ENCODE results near the gene LDLRAD3. TPM values are rescaled to one million over a fixed set of nuclear protein-coding genes. Genes with fewer than 3 reads are reported as not detected.

LDLRAD3 gene
- polyA plus RNA-seq, 2 donors: 4.8 to 5.1 TPM

DNA sequence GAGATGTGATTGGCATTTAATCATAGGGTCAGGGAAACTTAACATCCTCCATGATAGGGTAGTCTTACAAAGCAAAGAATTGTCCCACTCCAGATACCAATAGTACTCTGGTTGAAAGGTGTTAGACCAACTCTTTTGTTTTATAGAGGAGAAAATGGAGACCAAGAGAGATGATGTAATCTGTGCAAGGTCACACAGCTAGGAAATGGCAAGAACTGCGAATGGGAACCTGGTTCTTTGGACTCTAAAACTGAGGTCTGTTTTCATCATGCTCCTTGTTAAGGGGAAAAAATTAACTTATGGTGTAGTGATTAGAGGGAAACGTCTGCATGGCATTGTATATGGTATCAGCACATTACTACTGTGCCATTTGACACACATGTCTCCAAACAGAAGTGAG is 174.2 kb downstream of the LDLRAD3 start:
- Histone ChIP-seq H3K9me3 (ENCODE audit: control insufficient read depth in 2 of 2, insufficient read depth in 1 of 2, low read depth in 1 of 2, low read length in 1 of 2) (no peaks in the 10 kb centered on the region), H3K27me3 (ENCODE audit: control insufficient read depth in 1 of 2, insufficient read depth in 2 of 2, low read length in 2 of 2) (no peaks in the 10 kb centered on the region), H3K4me1 (ENCODE audit: control insufficient read depth in 2 of 2, insufficient read depth in 2 of 2, low read length in 1 of 2) (no peaks in the 10 kb centered on the region), H3K4me3 (ENCODE audit: low read depth in 1 of 2, low read length in 2 of 2) (no peak overlapping the region), H3K27ac (ENCODE audit: low read depth in 2 of 2, low read length in 1 of 2) (no peak overlapping the region), H3K36me3 (ENCODE audit: control insufficient read depth in 2 of 2, insufficient read depth in 2 of 2, low read length in 1 of 2) (peaks cover 0 to 3% of the 10 kb centered on the region in 2 donors)
- WGBS, 2 donors: 78 to 84% methylated on average over 2 of the region's 2 CpGs

DNA sequence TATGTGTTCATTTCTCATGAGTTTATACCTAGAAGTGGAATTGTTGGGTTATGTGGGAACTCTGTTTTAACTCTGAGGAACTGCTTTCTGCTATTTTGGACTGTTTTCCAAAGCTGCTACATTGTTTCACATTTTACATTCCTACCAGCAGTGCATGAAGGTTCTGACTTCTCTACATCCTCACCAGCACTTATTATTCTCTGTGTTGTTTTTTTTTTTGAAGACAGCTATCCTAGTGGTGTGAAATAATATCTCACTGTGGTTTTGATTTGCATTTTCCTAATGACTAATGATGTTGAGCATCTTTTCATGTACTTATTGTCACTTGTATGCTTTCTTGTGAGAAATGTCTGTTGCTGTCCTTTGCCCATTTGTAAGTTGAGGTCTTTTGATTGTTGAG is 175.4 kb downstream of the LDLRAD3 start:
- no peak overlapping the region for H3K27ac ChIP-seq (ENCODE audit: low read depth in 2 of 2, low read length in 1 of 2)
- H3K36me3 ChIP-seq (ENCODE audit: control insufficient read depth in 2 of 2, insufficient read depth in 2 of 2, low read length in 1 of 2): peaks cover 0 to 3% of the 10 kb centered on the region in 2 donors
- H3K27me3 ChIP-seq (ENCODE audit: control insufficient read depth in 1 of 2, insufficient read depth in 2 of 2, low read length in 2 of 2): no peaks in the 10 kb centered on the region
- H3K4me3 ChIP-seq (ENCODE audit: low read depth in 1 of 2, low read length in 2 of 2): no peak overlapping the region
- no peaks in the 10 kb centered on the region for H3K9me3 ChIP-seq (ENCODE audit: control insufficient read depth in 2 of 2, insufficient read depth in 1 of 2, low read depth in 1 of 2, low read length in 1 of 2)
- H3K4me1 ChIP-seq (ENCODE audit: control insufficient read depth in 2 of 2, insufficient read depth in 2 of 2, low read length in 1 of 2): peaks cover 0 to 3% of the 10 kb centered on the region in 2 donors

DNA sequence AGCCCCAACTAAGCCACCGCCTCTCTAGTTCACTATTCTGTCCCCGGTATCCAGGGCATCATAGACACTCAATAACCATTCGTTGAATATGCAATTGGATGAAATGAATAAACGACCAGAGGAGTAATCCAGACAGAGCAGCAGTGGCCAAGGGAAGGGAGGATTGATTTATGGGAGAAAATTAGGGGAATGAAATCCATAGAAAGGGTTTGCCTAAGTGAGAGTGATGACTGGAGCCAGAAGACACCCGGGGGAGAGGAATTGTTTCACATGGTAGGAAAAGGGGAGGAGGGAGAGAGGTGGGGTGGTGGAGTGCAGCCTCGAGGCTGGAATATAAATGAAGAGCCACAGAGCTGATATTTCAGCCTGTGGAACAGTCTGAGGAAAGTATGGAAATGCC is 177.2 kb downstream of the LDLRAD3 start:
- H3K4me1 ChIP-seq (ENCODE audit: control insufficient read depth in 2 of 2, insufficient read depth in 2 of 2, low read length in 1 of 2): peaks cover 3% of the 10 kb centered on the region in 2 donors
- H3K27me3 ChIP-seq (ENCODE audit: control insufficient read depth in 1 of 2, insufficient read depth in 2 of 2, low read length in 2 of 2): no peaks in the 10 kb centered on the region
- H3K4me3 ChIP-seq (ENCODE audit: low read depth in 1 of 2, low read length in 2 of 2): no peak overlapping the region
- no peak overlapping the region for H3K27ac ChIP-seq (ENCODE audit: low read depth in 2 of 2, low read length in 1 of 2)
- no peaks in the 10 kb centered on the region for H3K9me3 ChIP-seq (ENCODE audit: control insufficient read depth in 2 of 2, insufficient read depth in 1 of 2, low read depth in 1 of 2, low read length in 1 of 2)
- H3K36me3 ChIP-seq (ENCODE audit: control insufficient read depth in 2 of 2, insufficient read depth in 2 of 2, low read length in 1 of 2): no peaks in the 10 kb centered on the region
- 78 to 80% methylated on average over 6 of the region's 6 CpGs for WGBS, 2 donors

DNA sequence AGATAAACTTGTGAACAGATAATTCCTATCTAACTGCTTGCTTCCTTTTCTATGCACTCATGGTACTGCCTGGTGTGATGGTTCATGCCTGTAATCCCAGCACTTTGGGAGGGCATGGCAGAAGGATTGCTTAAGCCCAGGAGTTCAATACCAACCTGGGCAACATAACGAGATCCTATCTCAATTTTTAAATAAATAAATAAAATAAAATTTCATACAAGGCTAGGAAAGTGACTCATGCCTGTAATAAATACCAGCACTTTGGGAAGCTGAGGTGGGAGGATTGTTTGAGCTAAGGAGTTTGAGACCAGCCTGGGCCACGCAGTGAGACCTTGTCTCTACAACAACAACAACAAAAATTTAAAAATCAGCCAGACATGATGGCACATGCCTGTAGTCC is 178.8 kb downstream of the LDLRAD3 start:
- no peaks in the 10 kb centered on the region for H3K9me3 ChIP-seq (ENCODE audit: control insufficient read depth in 2 of 2, insufficient read depth in 1 of 2, low read depth in 1 of 2, low read length in 1 of 2)
- no peak overlapping the region for H3K27ac ChIP-seq (ENCODE audit: low read depth in 2 of 2, low read length in 1 of 2)
- no peaks in the 10 kb centered on the region for H3K27me3 ChIP-seq (ENCODE audit: control insufficient read depth in 1 of 2, insufficient read depth in 2 of 2, low read length in 2 of 2)
- peaks cover 3% of the 10 kb centered on the region in 2 donors for H3K4me1 ChIP-seq (ENCODE audit: control insufficient read depth in 2 of 2, insufficient read depth in 2 of 2, low read length in 1 of 2)
- no peaks in the 10 kb centered on the region for H3K36me3 ChIP-seq (ENCODE audit: control insufficient read depth in 2 of 2, insufficient read depth in 2 of 2, low read length in 1 of 2)
- H3K4me3 ChIP-seq (ENCODE audit: low read depth in 1 of 2, low read length in 2 of 2): no peak overlapping the region
- 71 to 72% methylated on average over 2 of the region's 2 CpGs for WGBS, 2 donors

DNA sequence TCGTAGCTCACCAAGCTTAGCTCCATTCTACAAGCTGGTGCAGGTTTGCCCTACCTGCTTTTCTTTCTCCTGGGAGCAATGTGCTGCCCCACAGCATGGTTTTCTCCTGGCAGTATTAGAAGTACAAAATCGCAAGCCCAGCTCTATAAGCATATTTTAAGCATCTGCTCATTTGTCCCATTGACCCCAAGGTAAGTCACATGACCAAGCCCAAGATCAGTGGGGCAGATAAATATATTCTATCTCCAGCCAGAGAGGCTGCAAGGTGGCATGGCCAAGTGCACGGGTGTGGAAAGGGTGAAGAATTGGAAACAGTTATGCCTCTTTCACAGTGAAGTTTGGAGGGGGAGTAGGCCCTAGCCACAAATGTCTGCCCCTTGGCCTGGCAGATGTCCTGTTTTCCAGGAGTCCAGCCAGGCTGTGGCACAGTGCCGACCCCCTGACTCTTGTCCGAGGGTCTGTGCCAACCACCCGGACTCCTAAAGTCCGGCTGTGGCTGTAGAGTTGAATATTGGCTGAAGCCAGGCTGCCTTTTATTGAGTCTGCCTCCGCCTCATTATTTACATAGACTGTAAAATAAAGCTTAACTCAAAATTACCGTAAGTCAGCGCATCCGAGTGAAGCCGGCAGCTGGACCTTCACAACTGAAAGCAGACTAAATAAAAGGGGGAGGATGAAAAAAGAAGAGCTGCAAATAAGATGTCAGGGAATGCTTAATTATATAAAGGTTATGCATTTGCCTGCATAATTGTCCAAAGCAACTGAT is 179.7 kb downstream of the LDLRAD3 start:
- Histone ChIP-seq H3K9me3 (ENCODE audit: control insufficient read depth in 2 of 2, insufficient read depth in 1 of 2, low read depth in 1 of 2, low read length in 1 of 2) (no peaks in the 10 kb centered on the region), H3K27me3 (ENCODE audit: control insufficient read depth in 1 of 2, insufficient read depth in 2 of 2, low read length in 2 of 2) (no peaks in the 10 kb centered on the region), H3K36me3 (ENCODE audit: control insufficient read depth in 2 of 2, insufficient read depth in 2 of 2, low read length in 1 of 2) (no peaks in the 10 kb centered on the region), H3K4me3 (ENCODE audit: low read depth in 1 of 2, low read length in 2 of 2) (no peak overlapping the region), H3K4me1 (ENCODE audit: control insufficient read depth in 2 of 2, insufficient read depth in 2 of 2, low read length in 1 of 2) (peaks cover 3% of the 10 kb centered on the region in 2 donors), H3K27ac (ENCODE audit: low read depth in 2 of 2, low read length in 1 of 2) (no peak overlapping the region)
- WGBS, 2 donors: 64 to 75% methylated on average over 12 of the region's 12 CpGs

DNA sequence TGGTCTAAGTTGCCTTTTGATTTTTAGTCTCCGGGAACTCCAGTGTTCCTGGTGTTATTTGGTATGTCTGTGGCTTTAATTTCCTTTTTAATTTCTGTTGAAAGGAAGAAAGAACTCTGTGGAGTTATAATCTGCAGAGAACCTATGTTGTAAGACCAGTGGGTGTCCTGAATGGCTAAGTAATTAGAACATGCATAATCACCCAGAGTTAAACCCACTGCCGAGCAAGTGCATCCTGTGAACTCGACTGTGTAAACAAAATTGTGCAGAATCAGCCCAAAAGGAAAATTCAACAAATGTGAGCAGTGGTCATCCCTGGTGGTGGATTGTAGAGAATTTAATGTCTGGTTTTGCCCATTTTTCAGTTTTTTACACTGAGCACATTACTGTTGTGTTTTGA is 182.8 kb downstream of the LDLRAD3 start:
- Histone ChIP-seq H3K27ac (ENCODE audit: low read depth in 2 of 2, low read length in 1 of 2) (no peak overlapping the region), H3K9me3 (ENCODE audit: control insufficient read depth in 2 of 2, insufficient read depth in 1 of 2, low read depth in 1 of 2, low read length in 1 of 2) (no peaks in the 10 kb centered on the region), H3K4me1 (ENCODE audit: control insufficient read depth in 2 of 2, insufficient read depth in 2 of 2, low read length in 1 of 2) (peaks cover 3% of the 10 kb centered on the region in 2 donors), H3K4me3 (ENCODE audit: low read depth in 1 of 2, low read length in 2 of 2) (no peak overlapping the region), H3K27me3 (ENCODE audit: control insufficient read depth in 1 of 2, insufficient read depth in 2 of 2, low read length in 2 of 2) (no peaks in the 10 kb centered on the region), H3K36me3 (ENCODE audit: control insufficient read depth in 2 of 2, insufficient read depth in 2 of 2, low read length in 1 of 2) (no peaks in the 10 kb centered on the region)
- 61 to 74% methylated on average over 3 of the region's 3 CpGs for WGBS, 2 donors

DNA sequence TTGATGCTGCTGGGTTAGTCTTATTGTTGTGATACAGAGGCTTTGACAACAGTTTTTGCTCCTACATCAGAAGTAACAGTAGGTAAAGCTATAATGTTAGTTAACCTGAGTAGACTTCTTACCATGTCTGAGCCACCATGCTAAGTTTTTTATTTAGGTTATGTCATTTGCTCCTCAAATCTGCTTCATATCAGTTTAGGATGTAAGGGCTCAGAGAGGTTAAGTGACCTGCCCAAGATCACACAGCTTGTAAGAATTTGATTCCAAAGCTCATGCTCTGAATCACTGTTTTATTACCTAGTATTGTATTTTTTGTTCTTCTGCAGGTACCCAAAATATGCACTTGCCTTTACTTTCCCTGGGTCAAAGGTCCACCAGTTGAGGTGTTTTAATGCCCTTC is 183.7 kb downstream of the LDLRAD3 start:
- no peak overlapping the region for H3K27ac ChIP-seq (ENCODE audit: low read depth in 2 of 2, low read length in 1 of 2)
- H3K36me3 ChIP-seq (ENCODE audit: control insufficient read depth in 2 of 2, insufficient read depth in 2 of 2, low read length in 1 of 2): no peaks in the 10 kb centered on the region
- no peaks in the 10 kb centered on the region for H3K9me3 ChIP-seq (ENCODE audit: control insufficient read depth in 2 of 2, insufficient read depth in 1 of 2, low read depth in 1 of 2, low read length in 1 of 2)
- peaks cover 3% of the 10 kb centered on the region in 2 donors for H3K4me1 ChIP-seq (ENCODE audit: control insufficient read depth in 2 of 2, insufficient read depth in 2 of 2, low read length in 1 of 2)
- H3K27me3 ChIP-seq (ENCODE audit: control insufficient read depth in 1 of 2, insufficient read depth in 2 of 2, low read length in 2 of 2): no peaks in the 10 kb centered on the region
- no peak overlapping the region for H3K4me3 ChIP-seq (ENCODE audit: low read depth in 1 of 2, low read length in 2 of 2)

DNA sequence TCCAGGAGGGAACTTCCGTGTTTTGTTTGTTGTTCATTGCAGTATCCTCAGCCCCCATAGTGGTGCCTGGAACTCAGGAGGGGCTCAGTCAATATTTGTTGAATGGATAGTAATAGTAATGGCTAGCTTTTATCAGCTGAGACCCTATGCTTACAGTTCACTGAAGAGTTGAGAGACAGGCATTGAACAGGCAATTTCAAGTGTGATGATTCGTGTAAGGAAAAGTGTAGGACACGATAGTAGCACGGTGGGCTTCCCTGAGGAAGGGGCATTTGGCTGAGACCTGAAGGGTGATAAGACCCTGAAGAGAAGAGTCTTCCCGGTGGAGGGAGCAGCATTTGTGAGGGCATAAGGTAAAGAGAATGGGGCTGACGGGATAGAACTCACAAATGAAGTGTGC is 186.1 kb downstream of the LDLRAD3 start:
- Histone ChIP-seq H3K4me3 (ENCODE audit: low read depth in 1 of 2, low read length in 2 of 2) (no peak overlapping the region), H3K4me1 (ENCODE audit: control insufficient read depth in 2 of 2, insufficient read depth in 2 of 2, low read length in 1 of 2) (peaks cover 0 to 3% of the 10 kb centered on the region in 2 donors), H3K27ac (ENCODE audit: low read depth in 2 of 2, low read length in 1 of 2) (no peak overlapping the region), H3K27me3 (ENCODE audit: control insufficient read depth in 1 of 2, insufficient read depth in 2 of 2, low read length in 2 of 2) (no peaks in the 10 kb centered on the region), H3K9me3 (ENCODE audit: control insufficient read depth in 2 of 2, insufficient read depth in 1 of 2, low read depth in 1 of 2, low read length in 1 of 2) (no peaks in the 10 kb centered on the region), H3K36me3 (ENCODE audit: control insufficient read depth in 2 of 2, insufficient read depth in 2 of 2, low read length in 1 of 2) (no peaks in the 10 kb centered on the region)
- 88 to 94% methylated on average over 6 of the region's 6 CpGs for WGBS, 2 donors

DNA sequence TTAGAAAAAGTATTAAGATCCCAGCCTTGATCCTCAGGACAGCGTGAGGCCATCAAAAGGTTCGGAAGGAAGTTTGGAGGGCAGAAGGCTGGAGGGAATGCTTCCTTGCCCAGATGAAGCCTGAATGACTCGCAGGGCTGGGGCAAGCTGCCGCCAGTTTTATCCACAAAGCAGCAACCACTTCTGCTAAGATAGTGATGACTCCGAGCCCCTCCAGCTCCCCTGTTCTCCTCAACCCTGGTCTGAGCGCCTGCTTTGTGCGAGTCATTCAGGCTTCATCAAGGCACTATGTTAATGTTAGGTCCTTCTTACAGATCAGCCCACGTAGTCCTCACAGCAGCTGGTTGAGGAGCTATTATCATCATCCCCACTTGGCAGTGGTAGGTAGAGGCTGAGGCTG is 186.5 kb downstream of the LDLRAD3 start:
- Histone ChIP-seq H3K27me3 (ENCODE audit: control insufficient read depth in 1 of 2, insufficient read depth in 2 of 2, low read length in 2 of 2) (no peaks in the 10 kb centered on the region), H3K36me3 (ENCODE audit: control insufficient read depth in 2 of 2, insufficient read depth in 2 of 2, low read length in 1 of 2) (no peaks in the 10 kb centered on the region), H3K4me3 (ENCODE audit: low read depth in 1 of 2, low read length in 2 of 2) (no peak overlapping the region), H3K9me3 (ENCODE audit: control insufficient read depth in 2 of 2, insufficient read depth in 1 of 2, low read depth in 1 of 2, low read length in 1 of 2) (no peaks in the 10 kb centered on the region), H3K4me1 (ENCODE audit: control insufficient read depth in 2 of 2, insufficient read depth in 2 of 2, low read length in 1 of 2) (peaks cover 0 to 3% of the 10 kb centered on the region in 2 donors), H3K27ac (ENCODE audit: low read depth in 2 of 2, low read length in 1 of 2) (no peak overlapping the region)
- 84 to 93% methylated on average over 8 of the region's 8 CpGs for WGBS, 2 donors

DNA sequence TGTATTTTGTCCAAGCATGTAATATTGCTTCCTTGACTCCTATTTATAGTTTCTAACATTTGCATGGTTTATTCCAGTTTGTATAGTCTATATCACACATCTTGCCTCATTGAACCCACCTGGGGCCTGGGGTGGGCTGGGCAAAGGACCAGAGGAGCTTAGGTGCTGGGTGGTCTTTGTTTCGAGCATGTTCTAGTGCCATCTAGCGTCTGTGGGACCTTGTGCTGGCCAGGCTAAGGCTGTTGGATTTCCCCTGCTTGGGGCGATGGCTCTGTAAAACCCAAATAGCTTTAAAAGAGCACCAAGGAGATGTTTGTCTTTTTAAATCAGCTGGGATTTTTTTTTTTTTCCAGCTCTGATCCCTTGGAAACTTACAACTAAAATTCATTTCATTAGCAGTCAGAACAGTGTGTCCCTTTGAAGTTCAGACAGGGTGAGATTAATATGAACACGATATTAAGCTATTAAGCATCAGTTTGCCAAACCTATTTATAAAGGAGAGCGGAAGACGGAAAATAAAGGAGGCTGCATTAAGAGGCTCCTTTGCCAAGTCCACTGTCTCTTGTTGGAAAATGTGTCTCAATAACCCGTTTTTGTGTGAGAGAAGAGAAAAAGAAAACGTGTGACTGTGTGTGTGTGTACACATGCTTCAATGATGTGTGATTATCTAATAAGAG is 188.0 kb downstream of the LDLRAD3 start:
- Histone ChIP-seq H3K27me3 (ENCODE audit: control insufficient read depth in 1 of 2, insufficient read depth in 2 of 2, low read length in 2 of 2) (no peaks in the 10 kb centered on the region), H3K27ac (ENCODE audit: low read depth in 2 of 2, low read length in 1 of 2) (no peak overlapping the region)
- 22 to 27% methylated on average over 8 of the region's 8 CpGs for WGBS, 2 donors

More for the DNA sequence above, 188.0 kb downstream of the LDLRAD3 start:
- Histone ChIP-seq H3K36me3 (ENCODE audit: control insufficient read depth in 2 of 2, insufficient read depth in 2 of 2, low read length in 1 of 2) (no peaks in the 10 kb centered on the region), H3K4me3 (ENCODE audit: low read depth in 1 of 2, low read length in 2 of 2) (no peak overlapping the region), H3K9me3 (ENCODE audit: control insufficient read depth in 2 of 2, insufficient read depth in 1 of 2, low read depth in 1 of 2, low read length in 1 of 2) (no peaks in the 10 kb centered on the region), H3K4me1 (ENCODE audit: control insufficient read depth in 2 of 2, insufficient read depth in 2 of 2, low read length in 1 of 2) (no peaks in the 10 kb centered on the region)
